ENCODE data around the gene IPO5. TPM values are rescaled to one million over a fixed set of nuclear protein-coding genes. Genes with fewer than 3 reads are reported as not detected.

IPO5 gene
- total RNA-seq, 1 experiment from 2014 or later: 155 TPM

GRCh38 chr13:98054301-98054700 is 100.8 kb downstream of the IPO5 start:
- BruUV-seq (replicated peaks): no TSS peak
- TF ChIP-seq EZH2 (IDR thresholded peaks at IDR 0.05; ENCODE audit: low read length, unreplicated experiment) (no peak), EZH2phosphoT487 (IDR thresholded peaks at IDR 0.05; ENCODE audit: borderline replicate concordance, low read length) (no peak)
- TF ChIP-seq, protein P1, sequence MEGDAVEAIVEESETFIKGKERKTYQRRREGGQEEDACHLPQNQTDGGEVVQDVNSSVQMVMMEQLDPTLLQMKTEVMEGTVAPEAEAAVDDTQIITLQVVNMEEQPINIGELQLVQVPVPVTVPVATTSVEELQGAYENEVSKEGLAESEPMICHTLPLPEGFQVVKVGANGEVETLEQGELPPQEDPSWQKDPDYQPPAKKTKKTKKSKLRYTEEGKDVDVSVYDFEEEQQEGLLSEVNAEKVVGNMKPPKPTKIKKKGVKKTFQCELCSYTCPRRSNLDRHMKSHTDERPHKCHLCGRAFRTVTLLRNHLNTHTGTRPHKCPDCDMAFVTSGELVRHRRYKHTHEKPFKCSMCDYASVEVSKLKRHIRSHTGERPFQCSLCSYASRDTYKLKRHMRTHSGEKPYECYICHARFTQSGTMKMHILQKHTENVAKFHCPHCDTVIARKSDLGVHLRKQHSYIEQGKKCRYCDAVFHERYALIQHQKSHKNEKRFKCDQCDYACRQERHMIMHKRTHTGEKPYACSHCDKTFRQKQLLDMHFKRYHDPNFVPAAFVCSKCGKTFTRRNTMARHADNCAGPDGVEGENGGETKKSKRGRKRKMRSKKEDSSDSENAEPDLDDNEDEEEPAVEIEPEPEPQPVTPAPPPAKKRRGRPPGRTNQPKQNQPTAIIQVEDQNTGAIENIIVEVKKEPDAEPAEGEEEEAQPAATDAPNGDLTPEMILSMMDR (conservative IDR thresholded peaks at IDR 0.05; ENCODE audit: low read depth, low read length): no peak
- Histone ChIP-seq H3K4me3 (ENCODE audit: low read length) (no peak overlapping the region), H3K9ac (ENCODE audit: low read length) (no peak overlapping the region), H2AFZ (ENCODE audit: low read length) (no peak overlapping the region), H3K36me3 (ENCODE audit: low read depth, low read length) (no peaks in the 10 kb centered on the region), H3K4me1 (ENCODE audit: insufficient read depth, low read length) (peaks cover 9% of the 10 kb centered on the region; the same call in 1 of the 2 replicates), H3K27me3 (ENCODE audit: low read length) (no peaks in the 10 kb centered on the region), H3K9me3 (ENCODE audit: low read length) (no peaks in the 10 kb centered on the region), H4K20me1 (ENCODE audit: low read length) (no peaks in the 10 kb centered on the region), H3K79me2 (ENCODE audit: low read length) (no peaks in the 10 kb centered on the region), H3K27ac (ENCODE audit: low read length) (no peak overlapping the region), H3F3A (ENCODE audit: low read length, unreplicated experiment) (no peaks in the 10 kb centered on the region), H3K9me2 (replicated peaks; ENCODE audit: low read length) (no peaks in the 10 kb centered on the region), H3K4me2 (ENCODE audit: low read length) (no peak overlapping the region)
- intact Hi-C loops (cut with micrococcal nuclease): no loop called here
- ChIA-PET POLR2A (ENCODE audit: unreplicated experiment) (no interaction called here), CTCF (no interaction called here)
- DNase-seq: no peak
- no peak for ATAC-seq

GRCh38 chr13:98055623-98056022 is 102.1 kb downstream of the IPO5 start:
- H4K20me1 ChIP-seq (ENCODE audit: low read length): no peaks in the 10 kb centered on the region
- no peak overlapping the region for H2AFZ ChIP-seq (ENCODE audit: low read length)
- H3K27ac ChIP-seq (ENCODE audit: low read length): no peak overlapping the region
- H3K4me3 ChIP-seq (ENCODE audit: low read length): no peak overlapping the region
- intact Hi-C loops (cut with micrococcal nuclease): no loop called here
- H3K4me1 ChIP-seq (ENCODE audit: insufficient read depth, low read length): no peaks in the 10 kb centered on the region
- ChIA-PET POLR2A (ENCODE audit: unreplicated experiment) (no interaction called here), CTCF (no interaction called here)
- ATAC-seq (no peak), DNase-seq (no peak)
- no TSS peak for BruUV-seq (replicated peaks)
- H3K9ac ChIP-seq (ENCODE audit: low read length): no peak overlapping the region
- TF ChIP-seq EZH2phosphoT487 (IDR thresholded peaks at IDR 0.05; ENCODE audit: borderline replicate concordance, low read length): no peak
- no peak for TF ChIP-seq EZH2 (IDR thresholded peaks at IDR 0.05; ENCODE audit: low read length, unreplicated experiment)
- TF ChIP-seq, protein P1 (conservative IDR thresholded peaks at IDR 0.05; ENCODE audit: low read depth, low read length): no peak
- H3K36me3 ChIP-seq (ENCODE audit: low read depth, low read length): no peaks in the 10 kb centered on the region
- H3K27me3 ChIP-seq (ENCODE audit: low read length): no peaks in the 10 kb centered on the region
- no peaks in the 10 kb centered on the region for H3F3A ChIP-seq (ENCODE audit: low read length, unreplicated experiment)
- no peak overlapping the region for H3K4me2 ChIP-seq (ENCODE audit: low read length)
- no peaks in the 10 kb centered on the region for H3K79me2 ChIP-seq (ENCODE audit: low read length)
- H3K9me2 ChIP-seq (replicated peaks; ENCODE audit: low read length): no peaks in the 10 kb centered on the region
- no peaks in the 10 kb centered on the region for H3K9me3 ChIP-seq (ENCODE audit: low read length)

DNA sequence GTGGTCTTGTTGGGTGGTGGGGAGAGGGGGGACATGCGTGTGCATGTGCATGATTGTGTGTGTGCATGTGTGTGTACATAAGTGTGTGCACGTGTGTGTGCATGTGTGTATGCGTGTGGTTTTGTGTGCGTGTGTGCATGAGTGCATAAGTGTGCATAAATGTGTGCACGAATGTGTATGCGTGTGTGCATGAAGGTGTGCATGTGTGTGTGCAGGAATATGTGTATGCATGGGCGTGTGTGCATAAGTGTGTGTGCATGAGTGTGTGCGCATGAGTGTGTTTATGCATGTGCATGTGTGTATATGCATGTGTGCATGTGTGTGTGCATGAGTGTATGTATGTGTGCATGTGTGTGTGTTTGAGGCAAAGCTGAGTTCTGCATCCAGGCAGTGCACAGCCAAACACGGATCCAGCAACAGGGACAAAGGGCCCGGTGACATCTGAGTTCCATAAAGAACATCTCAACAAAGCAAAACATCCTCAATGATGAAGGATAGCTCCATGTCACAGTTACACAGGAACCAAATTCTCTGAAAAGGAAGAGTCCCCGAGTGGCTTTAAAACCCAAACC is 103.5 kb downstream of the IPO5 start:
- no peaks in the 10 kb centered on the region for H3K9me3 ChIP-seq (ENCODE audit: low read length)

More for the DNA sequence above, 103.5 kb downstream of the IPO5 start:
- Histone ChIP-seq H3K36me3 (ENCODE audit: low read depth, low read length) (no peaks in the 10 kb centered on the region), H3F3A (ENCODE audit: low read length, unreplicated experiment) (no peaks in the 10 kb centered on the region), H2AFZ (ENCODE audit: low read length) (no peak overlapping the region), H3K79me2 (ENCODE audit: low read length) (no peaks in the 10 kb centered on the region), H4K20me1 (ENCODE audit: low read length) (no peaks in the 10 kb centered on the region), H3K27ac (ENCODE audit: low read length) (no peak overlapping the region), H3K9ac (ENCODE audit: low read length) (no peak overlapping the region), H3K4me2 (ENCODE audit: low read length) (no peak overlapping the region), H3K4me3 (ENCODE audit: low read length) (no peak overlapping the region), H3K9me2 (replicated peaks; ENCODE audit: low read length) (no peaks in the 10 kb centered on the region), H3K27me3 (ENCODE audit: low read length) (no peaks in the 10 kb centered on the region), H3K4me1 (ENCODE audit: insufficient read depth, low read length) (no peaks in the 10 kb centered on the region)
- POLR2A ChIA-PET (ENCODE audit: unreplicated experiment): no interaction called here
- no peak for DNase-seq
- TF ChIP-seq EZH2 (IDR thresholded peaks at IDR 0.05; ENCODE audit: low read length, unreplicated experiment) (no peak), EZH2phosphoT487 (IDR thresholded peaks at IDR 0.05; ENCODE audit: borderline replicate concordance, low read length) (no peak)
- TF ChIP-seq, protein P1 (conservative IDR thresholded peaks at IDR 0.05; ENCODE audit: low read depth, low read length): no peak
- CTCF ChIA-PET: no interaction called here
- ATAC-seq: no peak
- intact Hi-C loops (cut with micrococcal nuclease): no loop called here
- no TSS peak for BruUV-seq (replicated peaks)
